GM19025 (cell line): ENCODE results near the gene REXO1.
"Not testable (repeated sequence)": the region's sequence is repeated elsewhere in the genome, so short reads cannot be mapped to it uniquely, and the experiment has no call there.

Source experiments
- ATAC-seq: cut with Tn5 transposase; IDR thresholded peaks from one replicate; pipeline ENCODE4 v1.9.1; 2021; ENCODE audit warnings: mild to moderate bottlenecking, low read depth, moderate library complexity; ENCODE audit not compliant: unreplicated experiment

REXO1 gene

GRCh38 chr19:1814833-1815604 lies 33.3 kb downstream of the REXO1 start:
- no peak for ATAC-seq

- no peak for ATAC-seq
Measured at GRCh38 chr19:1814391-1814790, 33.9 kb downstream of the REXO1 start.

GRCh38 chr19:1813192-1814182 lies 34.8 kb downstream of the REXO1 start:
- ATAC-seq, result no peak

GRCh38 chr19:1812426-1813191 lies 35.7 kb downstream of the REXO1 start:
- peak; percentile 72 for ATAC-seq

- peak; percentile 3 for ATAC-seq
Measured at GRCh38 chr19:1811942-1812425, 36.3 kb downstream of the REXO1 start, which contains the start of gene ATP8B3. TSS of gene ATP8B3 (minus strand) at chr19:1812276. CDS start at chr19:1811736, 540 bp downstream.

GRCh38 chr19:1811472-1811894 lies 36.8 kb downstream of the REXO1 start:
- ATAC-seq, result no peak

GRCh38 chr19:1810439-1811160 lies 37.7 kb downstream of the REXO1 start:
- ATAC-seq, result no peak

- no peak for ATAC-seq
Measured at GRCh38 chr19:1809678-1810077, 38.6 kb downstream of the REXO1 start.

GRCh38 chr19:1808395-1808731 lies 39.9 kb downstream of the REXO1 start:
- ATAC-seq, result no peak

- no peak for ATAC-seq
Measured at GRCh38 chr19:1807695-1808394, 40.4 kb downstream of the REXO1 start.

- no peak for ATAC-seq
Measured at GRCh38 chr19:1807030-1807694, 41.1 kb downstream of the REXO1 start.

- no peak for ATAC-seq
Measured at GRCh38 chr19:1806184-1807029, 41.9 kb downstream of the REXO1 start.

GRCh38 chr19:1805401-1806183 lies 42.7 kb downstream of the REXO1 start:
- no peak for ATAC-seq

GRCh38 chr19:1804858-1805257 lies 43.4 kb downstream of the REXO1 start:
- ATAC-seq, result no peak

- no peak for ATAC-seq
Measured at GRCh38 chr19:1799695-1800342, 48.5 kb downstream of the REXO1 start.

GRCh38 chr19:1797313-1797712 lies 51.0 kb downstream of the REXO1 start:
- ATAC-seq, result not testable (repeated sequence)
